ENCODE results near the gene CDH13.

DNA sequence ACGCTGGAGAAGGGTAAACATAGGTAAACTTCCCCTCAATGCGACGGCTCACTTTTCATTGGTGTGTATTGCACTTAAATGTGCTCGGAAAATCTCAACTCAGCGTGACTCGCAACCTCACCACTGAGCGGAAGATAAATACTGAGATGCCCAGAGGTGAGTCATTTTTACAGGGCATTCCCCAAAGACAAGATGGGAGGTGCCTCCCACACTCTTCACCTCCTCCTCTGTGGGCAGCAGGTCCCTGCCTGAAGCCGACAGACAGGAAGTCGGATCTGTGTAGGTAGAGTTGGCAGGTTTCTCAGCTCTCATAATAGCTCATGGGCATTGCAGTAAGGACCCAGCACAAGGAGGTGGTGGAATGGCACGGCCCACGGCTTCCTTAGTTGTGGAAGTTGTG lies 906.4 kb downstream of the CDH13 start:
- TF ChIP-seq, protein P1, sequence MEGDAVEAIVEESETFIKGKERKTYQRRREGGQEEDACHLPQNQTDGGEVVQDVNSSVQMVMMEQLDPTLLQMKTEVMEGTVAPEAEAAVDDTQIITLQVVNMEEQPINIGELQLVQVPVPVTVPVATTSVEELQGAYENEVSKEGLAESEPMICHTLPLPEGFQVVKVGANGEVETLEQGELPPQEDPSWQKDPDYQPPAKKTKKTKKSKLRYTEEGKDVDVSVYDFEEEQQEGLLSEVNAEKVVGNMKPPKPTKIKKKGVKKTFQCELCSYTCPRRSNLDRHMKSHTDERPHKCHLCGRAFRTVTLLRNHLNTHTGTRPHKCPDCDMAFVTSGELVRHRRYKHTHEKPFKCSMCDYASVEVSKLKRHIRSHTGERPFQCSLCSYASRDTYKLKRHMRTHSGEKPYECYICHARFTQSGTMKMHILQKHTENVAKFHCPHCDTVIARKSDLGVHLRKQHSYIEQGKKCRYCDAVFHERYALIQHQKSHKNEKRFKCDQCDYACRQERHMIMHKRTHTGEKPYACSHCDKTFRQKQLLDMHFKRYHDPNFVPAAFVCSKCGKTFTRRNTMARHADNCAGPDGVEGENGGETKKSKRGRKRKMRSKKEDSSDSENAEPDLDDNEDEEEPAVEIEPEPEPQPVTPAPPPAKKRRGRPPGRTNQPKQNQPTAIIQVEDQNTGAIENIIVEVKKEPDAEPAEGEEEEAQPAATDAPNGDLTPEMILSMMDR (IDR thresholded peaks at IDR 0.05): no peak
- TF ChIP-seq POLR2A (IDR thresholded peaks at IDR 0.05): no peak

All from Peyer's patch (tissue), 4 donors.